ENCODE measurements around the gene MID1IP1. TPM values are rescaled to one million over a fixed set of nuclear protein-coding genes. Genes with fewer than 3 reads are reported as not detected.

The MID1IP1 gene
- total RNA-seq, 2 donors from 2014 or later: 62.2 to 105 TPM

DNA sequence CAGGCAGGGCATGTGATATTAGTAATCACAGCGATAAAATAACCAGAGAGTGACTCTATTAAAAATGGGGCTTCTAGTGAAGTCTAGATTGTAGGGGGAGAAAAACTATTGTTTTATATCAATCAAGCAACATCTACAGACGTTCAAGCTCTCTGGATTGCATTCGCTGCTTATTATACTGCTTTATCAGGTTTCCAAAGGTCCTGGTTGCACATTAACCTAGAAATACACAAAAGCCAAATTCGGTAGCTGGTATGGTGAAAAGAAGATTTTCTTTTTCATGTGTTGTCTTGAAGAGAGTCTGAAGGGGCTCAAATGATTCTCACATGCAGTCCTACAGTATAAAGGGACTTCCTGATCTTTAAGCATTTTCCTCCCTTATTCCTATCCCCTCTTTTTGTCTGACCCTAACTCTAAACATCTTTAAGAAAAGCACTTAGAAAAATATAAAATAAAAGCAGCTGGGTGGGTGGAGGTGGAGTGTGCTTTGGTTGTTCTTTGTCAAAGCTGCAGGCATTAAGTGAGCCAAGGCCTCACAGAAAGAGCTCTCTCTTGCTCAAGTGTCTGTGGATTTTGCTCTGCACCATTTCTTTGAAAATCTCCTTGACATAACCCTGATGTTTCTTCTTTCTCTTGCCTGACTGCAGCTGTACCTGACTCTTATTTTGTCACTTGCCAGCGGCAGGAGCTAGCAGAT is 46.1 kb downstream of the MID1IP1 start:
- no peak for DNase-seq (ENCODE audit: low spot score in 2 of 2)
- no peak overlapping the region for H3K27ac Mint-ChIP-seq
- no peaks in the 10 kb centered on the region for H3K36me3 Mint-ChIP-seq
- no peaks in the 10 kb centered on the region for H3K9me3 Mint-ChIP-seq
- ATAC-seq: no peak

- no peak for ATAC-seq
These were observed 46.6 kb downstream of the MID1IP1 start for GRCh38 chrX:38847903-38848230.

DNA sequence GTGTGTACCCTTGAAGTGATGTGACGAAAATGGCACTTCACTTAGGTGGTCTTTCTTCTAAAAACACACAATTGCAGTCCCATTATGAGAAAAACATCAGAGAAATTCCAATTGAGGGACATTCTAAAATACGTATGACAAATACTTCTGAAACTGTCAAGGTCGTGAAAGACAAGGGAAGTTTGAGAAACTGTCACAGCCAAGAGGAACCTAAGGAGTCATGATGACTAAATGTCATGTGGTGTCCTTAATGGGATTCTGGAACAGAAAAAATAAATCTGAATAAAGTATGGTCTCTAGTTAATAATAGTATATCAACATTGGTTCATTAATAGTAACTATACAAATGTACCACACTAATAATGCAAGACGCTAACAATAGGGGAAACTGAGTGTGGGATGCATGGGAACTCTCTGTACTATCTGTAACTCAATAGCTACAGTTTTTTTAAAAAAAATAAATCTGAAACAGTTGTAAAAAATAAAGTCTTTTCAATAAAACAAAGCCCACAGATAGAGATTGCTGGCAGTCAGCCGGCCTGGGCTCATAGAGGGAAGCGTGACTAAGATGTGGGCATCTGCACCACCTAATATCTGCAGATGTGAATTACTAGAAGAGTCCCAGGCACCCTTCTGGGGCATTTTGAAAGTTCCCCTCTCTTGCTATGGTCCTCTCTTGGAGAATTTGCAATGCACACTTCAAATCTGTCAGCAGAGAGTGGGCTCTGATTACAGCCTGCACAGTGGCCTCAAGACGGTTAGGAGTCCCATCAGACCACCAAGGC is 47.6 kb downstream of the MID1IP1 start:
- H3K9me3 Mint-ChIP-seq: no peaks in the 10 kb centered on the region
- DNase-seq (ENCODE audit: low spot score in 2 of 2): no peak
- H3K36me3 Mint-ChIP-seq: no peaks in the 10 kb centered on the region
- no peak overlapping the region for H3K27ac Mint-ChIP-seq
- no peak for ATAC-seq

More at GRCh38 chrX:38847903-38848230, 46.6 kb downstream of the MID1IP1 start:
- Mint-ChIP-seq H3K9me3 (no peaks in the 10 kb centered on the region), H3K27ac (no peak overlapping the region), H3K36me3 (no peaks in the 10 kb centered on the region)
- DNase-seq (ENCODE audit: low spot score in 2 of 2): no peak

GRCh38 chrX:38850807-38851544 is 49.7 kb downstream of the MID1IP1 start:
- H3K9me3 Mint-ChIP-seq: no peaks in the 10 kb centered on the region
- DNase-seq (ENCODE audit: low spot score in 2 of 2) (no peak), ATAC-seq (no peak)
- no peak overlapping the region for H3K27ac Mint-ChIP-seq
- no peaks in the 10 kb centered on the region for H3K36me3 Mint-ChIP-seq

GRCh38 chrX:38854305-38854704 is 53.0 kb downstream of the MID1IP1 start:
- no peak for DNase-seq (ENCODE audit: low spot score in 2 of 2)
- H3K36me3 Mint-ChIP-seq: no peaks in the 10 kb centered on the region
- no peak for ATAC-seq
- no peaks in the 10 kb centered on the region for H3K9me3 Mint-ChIP-seq
- H3K27ac Mint-ChIP-seq: no peak overlapping the region

Other genes starting within 250 kb of the MID1IP1 start
- gene TSPAN7, start 239.9 kb upstream of the MID1IP1 start, total RNA-seq: 1 to 10 TPM in 1 of 2 donors, under 1 TPM in 1; 0.93 to 3.2 TPM